HepG2 (cell line): ENCODE results near the gene MTPN. TPM values are rescaled to one million over a fixed set of nuclear protein-coding genes. Genes with fewer than 3 reads are reported as not detected.

Source experiments
- ATAC-seq: fragments of 200-7000 bp; cut with Tn5 transposase; 3 replicates; pipeline ENCODE4 v1.9.1; 2020; ENCODE audit warnings: mild to moderate bottlenecking, moderate library complexity
- BruUV-seq: library from RNA; stranded (reverse); fragments of 400-500 nt; replicated peaks from 2 replicates; lab custom pipeline; 2021; lab: Mats Ljungman, UMichigan
- CTCF ChIA-PET: fragments of 300-600 bp; formaldehyde crosslinking; extraction: SDS; loops from one replicate; lab custom pipeline; 2021; ENCODE audit warnings: low total read pairs, inconsistent platforms, low intra/inter-chr PET ratio; lab: Yijun Ruan, JAX
- POLR2A ChIA-PET: fragments of 350-600 bp; sonication (Branson Sonifier 250); formaldehyde crosslinking; loops from one replicate; lab custom pipeline; 2020; ENCODE audit warnings: antibody characterized with exemption, inconsistent platforms; lab: Yijun Ruan, JAX
- DNase-seq: peaks from one replicate; pipeline ENCODE4 v3.0.0-alpha.2; 2015; ENCODE audit warnings: low spot score
- FAIRE-seq: peaks from 3 replicates; lab custom pipeline; 2011; peaks lifted over from hg19 to GRCh38; lab: Jason Lieb, UNC
- H2AFZ ChIP-seq: one replicate; pipeline ENCODE4 v1.6.1; 2011; ENCODE audit warnings: low read length, inconsistent platforms
- H3K27ac ChIP-seq: fragments of 300-600 bp; 3 replicates; pipeline ENCODE4 v1.8.0; 2011; ENCODE audit warnings: mixed run types, mild to moderate bottlenecking, mixed read lengths, low read length, inconsistent platforms; ENCODE audit not compliant: insufficient read depth; ENCODE audit errors: extremely low read length
- H3K27me3 ChIP-seq, 2 experiments: fragments of 200-600 bp in 1 of 2; 2 replicates in 1 of 2; 3 replicates in 1 of 2; pipeline versions ENCODE4 v1.6.0 to v1.8.0; 2011; ENCODE audit warnings: low read length in 2 of 2, mild to moderate bottlenecking in 2 of 2, moderate library complexity in 2 of 2, inconsistent platforms in 1 of 2; ENCODE audit not compliant: insufficient read depth in 2 of 2, control insufficient read depth in 1 of 2
- H3K36me3 ChIP-seq, 2 experiments: fragments of 200-600 bp in 1 of 2; replicated peaks in 1 of 2; 2 replicates in 1 of 2; 3 replicates in 1 of 2; pipeline versions ENCODE4 v1.5.1 to v1.8.0; 2011; ENCODE audit warnings: low read length in 2 of 2, inconsistent platforms in 1 of 2; ENCODE audit not compliant: insufficient read depth in 2 of 2, control insufficient read depth in 1 of 2
- H3K4me1 ChIP-seq: 2 replicates; pipeline ENCODE4 v1.5.1; 2012; ENCODE audit warnings: low read length, inconsistent platforms; ENCODE audit not compliant: insufficient read depth
- H3K4me2 ChIP-seq: 2 replicates; pipeline ENCODE4 v1.6.0; 2011; ENCODE audit warnings: low read depth, low read length, inconsistent platforms
- H3K4me3 ChIP-seq, 3 experiments: fragments of 200-600 bp in 1 of 3; sonication (generic), shearing (Covaris generic) in 1 of 3; replicated peaks in 1 of 3; 2 replicates each; pipeline ENCODE4 v1.5.1; 2011 to 2016; ENCODE audit warnings: low read length in 3 of 3, inconsistent platforms in 2 of 3, low read depth in 2 of 3, mild to moderate bottlenecking in 2 of 3, control low read depth in 1 of 3, mixed read lengths in 1 of 3; ENCODE audit not compliant: insufficient read depth in 1 of 3
- H3K79me2 ChIP-seq: one replicate; pipeline ENCODE4 v1.6.1; 2011; ENCODE audit warnings: low read length, inconsistent platforms; ENCODE audit not compliant: insufficient read depth
- H3K9ac ChIP-seq: 2 replicates; pipeline ENCODE4 v1.6.0; 2011; ENCODE audit warnings: mild to moderate bottlenecking, low read depth, low read length, inconsistent platforms; ENCODE audit not compliant: insufficient read depth
- H3K9me3 ChIP-seq: 2 replicates; pipeline ENCODE4 v1.5.1; 2012; ENCODE audit warnings: mild to moderate bottlenecking, low read length
- H4K20me1 ChIP-seq: 2 replicates; pipeline ENCODE4 v1.6.0; 2011; ENCODE audit warnings: inconsistent platforms, mild to moderate bottlenecking, low read length, moderate library complexity; ENCODE audit not compliant: insufficient read depth
- ATM ChIP-seq: fragments of 450-650 bp; IDR thresholded peaks from 2 replicates; pipeline ENCODE4 v1.7.1; 2017; ENCODE audit warnings: mild to moderate bottlenecking, borderline replicate concordance
- FOXA1 ChIP-seq, 2 experiments: fragments of 450-650 bp in 1 of 2; sonication (generic) in 1 of 2; formaldehyde crosslinking in 1 of 2; IDR thresholded peaks; 2 replicates each; pipeline versions ENCODE4 v1.4.0 to v1.6.1; 2016 to 2020; ENCODE audit warnings: missing genetic modification reagents in 1 of 2
- MEIS2 ChIP-seq: sonication (generic); formaldehyde crosslinking; IDR thresholded peaks from 2 replicates; pipeline ENCODE4 v1.9.0; 2021; ENCODE audit warnings: mild to moderate bottlenecking, missing genetic modification reagents
- MYC ChIP-seq: sonication (generic); formaldehyde crosslinking; IDR thresholded peaks from 2 replicates; pipeline ENCODE4 v1.9.0; 2021; ENCODE audit warnings: missing genetic modification reagents, borderline replicate concordance
- ZBTB38 ChIP-seq: sonication (generic); formaldehyde crosslinking; IDR thresholded peaks from 2 replicates; pipeline ENCODE4 v1.5.1; 2020; ENCODE audit warnings: mild to moderate bottlenecking, missing genetic modification reagents
- ZNF20 ChIP-seq: sonication (generic); formaldehyde crosslinking; IDR thresholded peaks from 2 replicates; pipeline ENCODE4 v1.4.0; 2020; ENCODE audit warnings: mild to moderate bottlenecking, moderate library complexity, missing genetic modification reagents
- ZNF781 ChIP-seq: sonication (generic); formaldehyde crosslinking; IDR thresholded peaks from 2 replicates; pipeline ENCODE4 v1.5.1; 2020; ENCODE audit warnings: borderline replicate concordance, mild to moderate bottlenecking, missing genetic modification reagents; ENCODE audit errors: not compliant biosample characterization
- WGBS: methylation state at CpG from one replicate; pipeline ENCODE4 v1.1.6; 2017; ENCODE audit warnings: low lambda C conversion rate; 5-methylcytosine and 5-hydroxymethylcytosine counted together
- in situ Hi-C: cut with HindIII; loops from 2 replicates; pipeline ENCODE4 v1.10.0; 2017; ENCODE audit warnings: low pct_unique_long_range_greater_than_20kb; ENCODE audit not compliant: extremely low pct_ligation_motif_present
- intact Hi-C: fragments of 100-400 bp; cut with micrococcal nuclease; formaldehyde crosslinking; loops from one replicate; pipeline ENCODE4 v1.10.0; 2022; ENCODE audit not compliant: unreplicated experiment
- polyA plus RNA-seq, 8 experiments: library from polyadenylated mRNA; depleted of rRNA in 3 of 8; stranded (reverse) in 7 of 8; unstranded in 1 of 8; fragments of >200 nt; fragmentation: Illumina TruSeq in 4 of 8; extraction: Trizol in 4 of 8; gene quantifications; 2 replicates each; pipeline versions ENCODE4 v1.2.1 to v1.2.3, GENCODE V29; 2011 to 2016; ENCODE audit warnings: low read depth in 4 of 8, missing spikeins in 1 of 8, mixed read lengths in 1 of 8; ENCODE audit not compliant: insufficient read depth in 1 of 8
- total RNA-seq, 5 experiments: library from RNA; depleted of rRNA; stranded (reverse); fragments of >200 nt; fragmentation: Illumina TruSeq; extraction: Trizol; gene quantifications; 2 replicates each; pipeline ENCODE4 v1.2.3, GENCODE V29; 2016; ENCODE audit warnings: low read depth in 1 of 5
- TF ChIP-seq, protein P1 (sequence below): sonication (generic); formaldehyde crosslinking; IDR thresholded peaks from 2 replicates; pipeline ENCODE4 v1.8.0; 2022; ENCODE audit warnings: missing genetic modification reagents, mild to moderate bottlenecking, inconsistent platforms, borderline replicate concordance
- TF ChIP-seq, protein P2 (sequence below): sonication (generic); formaldehyde crosslinking; conservative IDR thresholded peaks from 2 replicates; pipeline ENCODE4 v1.4.0; 2020; ENCODE audit warnings: missing genetic modification reagents

The MTPN gene
- total and polyA plus RNA-seq, 2 of the 13 experiments (the other 11 are each of a cell fraction or from before 2014, with no cell fraction given) = 31.1 to 71.7 TPM

DNA sequence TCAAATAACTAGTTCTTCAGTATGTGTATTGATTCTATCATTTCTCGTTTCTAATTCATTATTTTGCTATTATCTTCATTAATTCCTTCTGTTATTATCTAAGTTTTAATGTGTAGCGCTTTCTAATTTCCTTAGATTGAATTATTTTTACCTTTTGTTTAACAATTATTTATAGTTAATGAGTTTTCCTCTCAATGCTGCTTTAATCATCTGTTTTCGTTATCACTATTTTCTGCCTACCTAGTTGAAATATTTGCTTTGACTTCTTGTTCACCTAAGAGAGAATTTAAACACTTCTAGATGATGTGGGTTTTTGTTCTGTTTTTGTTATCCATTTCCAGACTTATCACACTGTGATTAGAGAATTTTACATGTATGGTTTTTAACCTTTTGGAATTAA, 37.5 kb upstream of the MTPN start:
- H2AFZ ChIP-seq = no peak overlapping the region
- FAIRE-seq = no peak
- no peaks in the 10 kb centered on the region for H3K4me1 ChIP-seq
- 1% methylated on average over 3 of the region's 3 CpGs for WGBS
- intact Hi-C loops = no loop called here
- no peak for TF ChIP-seq MEIS2 (CRISPR knock-in tag)
- TF ChIP-seq, protein P1, sequence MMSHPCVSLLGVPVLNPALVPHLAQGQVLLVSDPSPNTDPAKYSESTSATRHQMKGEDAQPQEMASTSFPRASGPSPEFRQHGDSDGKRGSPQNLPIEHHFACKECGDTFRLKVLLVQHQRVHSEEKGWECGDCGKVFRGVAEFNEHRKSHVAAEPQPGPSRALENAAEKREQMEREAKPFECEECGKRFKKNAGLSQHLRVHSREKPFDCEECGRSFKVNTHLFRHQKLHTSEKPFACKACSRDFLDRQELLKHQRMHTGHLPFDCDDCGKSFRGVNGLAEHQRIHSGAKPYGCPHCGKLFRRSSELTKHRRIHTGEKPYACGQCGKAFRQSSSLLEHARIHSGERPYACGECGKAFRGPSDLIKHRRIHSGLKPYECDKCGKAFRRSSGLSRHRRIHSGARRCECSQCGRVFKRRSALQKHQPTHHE (CRISPR knock-in tag) = no peak
- no peaks in the 10 kb centered on the region for H3K27me3 ChIP-seq
- BruUV-seq = no TSS peak
- H3K79me2 ChIP-seq = no peaks in the 10 kb centered on the region
- H4K20me1 ChIP-seq = no peaks in the 10 kb centered on the region
- H3K9ac ChIP-seq = no peak overlapping the region
- H3K27ac ChIP-seq = no peak overlapping the region
- in situ Hi-C loops = no loop called here
- POLR2A ChIA-PET = no interaction called here
- no peaks in the 10 kb centered on the region for H3K36me3 ChIP-seq
- no peak for ATAC-seq
- CTCF ChIA-PET = no interaction called here
- no peaks in the 10 kb centered on the region for H3K9me3 ChIP-seq
- no peak overlapping the region for H3K4me2 ChIP-seq
- no peak for DNase-seq
- no peak overlapping the region for H3K4me3 ChIP-seq

DNA sequence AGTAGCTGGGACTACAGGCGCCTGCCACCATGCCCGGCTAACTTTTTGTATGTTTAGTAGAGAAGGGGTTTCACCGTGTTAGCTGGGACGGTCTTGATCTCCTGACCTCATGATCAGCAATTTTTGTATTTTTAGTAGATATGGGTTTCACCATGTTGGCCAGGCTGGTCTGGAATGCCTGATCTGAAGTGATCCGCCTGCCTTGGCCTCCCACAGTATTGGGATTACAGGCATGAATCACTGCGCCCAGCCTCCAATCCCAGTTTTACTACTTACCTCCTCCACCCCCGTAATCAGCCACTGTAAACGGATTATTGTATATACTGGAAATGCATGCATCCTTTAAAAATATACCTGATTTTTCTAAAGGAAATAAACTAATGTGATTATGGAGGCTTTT, 35.1 kb upstream of the MTPN start:
- Histone ChIP-seq H4K20me1 (no peaks in the 10 kb centered on the region), H3K27me3 (no peaks in the 10 kb centered on the region), H3K9ac (no peak overlapping the region), H3K9me3 (no peaks in the 10 kb centered on the region), H3K4me3 (no peak overlapping the region), H3K36me3 (no peaks in the 10 kb centered on the region), H3K27ac (no peak overlapping the region), H3K79me2 (no peaks in the 10 kb centered on the region), H3K4me2 (no peak overlapping the region), H3K4me1 (no peaks in the 10 kb centered on the region), H2AFZ (no peak overlapping the region)
- in situ Hi-C loops = no loop called here
- TF ChIP-seq MYC (no peak), FOXA1 (IDR thresholded peaks at IDR 0.05) (no peak), FOXA1 (CRISPR knock-in tag; IDR thresholded peaks at IDR 0.05) (no peak), ZNF20 (CRISPR knock-in tag) (no peak), ZBTB38 (CRISPR knock-in tag) (no peak), ATM (no peak), ZNF781 (no peak)
- TF ChIP-seq, protein P2, sequence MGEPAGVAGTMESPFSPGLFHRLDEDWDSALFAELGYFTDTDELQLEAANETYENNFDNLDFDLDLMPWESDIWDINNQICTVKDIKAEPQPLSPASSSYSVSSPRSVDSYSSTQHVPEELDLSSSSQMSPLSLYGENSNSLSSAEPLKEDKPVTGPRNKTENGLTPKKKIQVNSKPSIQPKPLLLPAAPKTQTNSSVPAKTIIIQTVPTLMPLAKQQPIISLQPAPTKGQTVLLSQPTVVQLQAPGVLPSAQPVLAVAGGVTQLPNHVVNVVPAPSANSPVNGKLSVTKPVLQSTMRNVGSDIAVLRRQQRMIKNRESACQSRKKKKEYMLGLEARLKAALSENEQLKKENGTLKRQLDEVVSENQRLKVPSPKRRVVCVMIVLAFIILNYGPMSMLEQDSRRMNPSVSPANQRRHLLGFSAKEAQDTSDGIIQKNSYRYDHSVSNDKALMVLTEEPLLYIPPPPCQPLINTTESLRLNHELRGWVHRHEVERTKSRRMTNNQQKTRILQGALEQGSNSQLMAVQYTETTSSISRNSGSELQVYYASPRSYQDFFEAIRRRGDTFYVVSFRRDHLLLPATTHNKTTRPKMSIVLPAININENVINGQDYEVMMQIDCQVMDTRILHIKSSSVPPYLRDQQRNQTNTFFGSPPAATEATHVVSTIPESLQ (CRISPR knock-in tag) = no peak
- ChIA-PET CTCF (no interaction called here), POLR2A (no interaction called here)
- no TSS peak for BruUV-seq
- intact Hi-C loops = no loop called here
- DNase-seq = no peak
- no peak for ATAC-seq
- 42% methylated on average over 8 of the region's 8 CpGs for WGBS
- no peak for FAIRE-seq
